Esophagus squamous epithelium (tissue), 4 donors: ENCODE measurements around the gene LAT.
"Not testable (repeated sequence)": the region's sequence is repeated elsewhere in the genome, so short reads cannot be mapped to it uniquely, and the experiment has no call there.

ENCODE experiments used
- POLR2A ChIP-seq, 4 donors: fragments of 450-650 bp; IDR thresholded peaks; one replicate each; pipeline ENCODE4 v1.6.1; 2017; ENCODE audit warnings: antibody characterized with exemption in 4 of 4, mild to moderate bottlenecking in 4 of 4, moderate library complexity in 3 of 4
- TF ChIP-seq, protein P1 (sequence below), 6 experiments: fragments of 450-650 bp in 4 of 6; fragments of 200-600 bp in 2 of 6; sonication (generic) in 2 of 6; IDR thresholded peaks; one replicate each; pipeline ENCODE4 v1.5.1; 2016 to 2019; ENCODE audit warnings: antibody characterized with exemption in 6 of 6, mild to moderate bottlenecking in 4 of 6, moderate library complexity in 4 of 6

DNA sequence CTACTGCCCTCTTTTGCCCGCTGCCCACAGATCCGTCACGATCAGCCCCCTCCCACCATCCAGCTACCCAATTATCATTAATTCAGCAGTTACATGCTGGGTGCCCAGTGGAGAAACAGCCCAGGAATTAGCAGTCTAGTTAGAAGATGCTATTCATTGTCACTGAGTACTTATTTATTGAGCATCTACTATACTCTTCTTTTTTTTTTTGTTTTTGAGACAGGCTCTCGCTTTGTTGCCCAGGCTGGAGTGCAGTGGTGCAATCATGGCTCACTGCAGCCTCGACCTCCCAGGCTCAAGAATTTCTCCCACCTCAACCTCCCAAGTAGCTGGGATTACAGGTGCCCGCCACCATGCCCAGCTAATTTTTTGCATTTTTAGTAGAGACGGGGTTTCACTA, 45.0 kb upstream of the LAT start:
- TF ChIP-seq, protein P1, sequence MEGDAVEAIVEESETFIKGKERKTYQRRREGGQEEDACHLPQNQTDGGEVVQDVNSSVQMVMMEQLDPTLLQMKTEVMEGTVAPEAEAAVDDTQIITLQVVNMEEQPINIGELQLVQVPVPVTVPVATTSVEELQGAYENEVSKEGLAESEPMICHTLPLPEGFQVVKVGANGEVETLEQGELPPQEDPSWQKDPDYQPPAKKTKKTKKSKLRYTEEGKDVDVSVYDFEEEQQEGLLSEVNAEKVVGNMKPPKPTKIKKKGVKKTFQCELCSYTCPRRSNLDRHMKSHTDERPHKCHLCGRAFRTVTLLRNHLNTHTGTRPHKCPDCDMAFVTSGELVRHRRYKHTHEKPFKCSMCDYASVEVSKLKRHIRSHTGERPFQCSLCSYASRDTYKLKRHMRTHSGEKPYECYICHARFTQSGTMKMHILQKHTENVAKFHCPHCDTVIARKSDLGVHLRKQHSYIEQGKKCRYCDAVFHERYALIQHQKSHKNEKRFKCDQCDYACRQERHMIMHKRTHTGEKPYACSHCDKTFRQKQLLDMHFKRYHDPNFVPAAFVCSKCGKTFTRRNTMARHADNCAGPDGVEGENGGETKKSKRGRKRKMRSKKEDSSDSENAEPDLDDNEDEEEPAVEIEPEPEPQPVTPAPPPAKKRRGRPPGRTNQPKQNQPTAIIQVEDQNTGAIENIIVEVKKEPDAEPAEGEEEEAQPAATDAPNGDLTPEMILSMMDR (IDR thresholded peaks at IDR 0.05), result not testable (repeated sequence)
- not testable (repeated sequence) for TF ChIP-seq POLR2A (IDR thresholded peaks at IDR 0.05)
